SK-N-SH (cell line): ENCODE measurements around the gene P3H3. TPM values are rescaled to one million over a fixed set of nuclear protein-coding genes. Genes with fewer than 3 reads are reported as not detected.
A peak's percentile ranks its signal among the peaks of the same experiment; 100 is the strongest.

Source experiments
- CTCF ChIA-PET: fragments of 300-600, 350-600 bp; formaldehyde crosslinking; extraction: SDS; loops from one replicate; lab custom pipeline; 2021; lab: Yijun Ruan, JAX
- POLR2A ChIA-PET: fragments of 350-600 bp; sonication (Branson Sonifier 250); formaldehyde crosslinking; extraction: SDS; loops from one replicate; lab custom pipeline; 2020; ENCODE audit warnings: antibody characterized with exemption, inconsistent platforms; lab: Yijun Ruan, JAX
- DNase-seq: peaks from one replicate; pipeline ENCODE4 v3.0.0; 2012
- H2AFZ ChIP-seq: fragments of 200-600 bp; sonication (generic); 2 replicates; pipeline ENCODE4 v1.8.1; 2016; ENCODE audit warnings: antibody characterized with exemption, mild to moderate bottlenecking, low read depth
- H3F3A ChIP-seq: fragments of 200-600 bp; sonication (generic); replicated peaks from 2 replicates; pipeline ENCODE3; 2016; ENCODE audit warnings: antibody characterized with exemption, mild to moderate bottlenecking; ENCODE audit not compliant: insufficient read depth
- H3K27ac ChIP-seq, 2 experiments: fragments of 200-500 bp in 1 of 2; fragments of 200-600 bp in 1 of 2; sonication (Bioruptor generic) in 1 of 2; sonication (generic), shearing (Covaris generic) in 1 of 2; 2 replicates each; pipeline versions ENCODE4 v1.5.1 to v1.6.1; 2014 to 2016; ENCODE audit warnings: low read depth in 2 of 2, inconsistent platforms in 1 of 2, low read length in 1 of 2, mild to moderate bottlenecking in 1 of 2, mixed read lengths in 1 of 2
- H3K27me3 ChIP-seq: fragments of 200-600 bp; sonication (generic), shearing (Covaris generic); 2 replicates; pipeline ENCODE4 v1.6.1; 2016; ENCODE audit warnings: mixed run types; ENCODE audit not compliant: insufficient read depth
- H3K36me3 ChIP-seq, 2 experiments: fragments of 200-500 bp in 1 of 2; fragments of 200-600 bp in 1 of 2; sonication (Bioruptor generic) in 1 of 2; sonication (generic) in 1 of 2; replicated peaks in 1 of 2; 2 replicates each; pipeline versions ENCODE3 to v1.5.1; 2014 to 2016; ENCODE audit warnings: low read length in 1 of 2, mild to moderate bottlenecking in 1 of 2; ENCODE audit not compliant: insufficient read depth in 2 of 2, control insufficient read depth in 1 of 2
- H3K4me1 ChIP-seq, 2 experiments: fragments of 200-500 bp in 1 of 2; fragments of 200-600 bp in 1 of 2; sonication (Bioruptor generic) in 1 of 2; sonication (generic), shearing (Covaris generic) in 1 of 2; 2 replicates each; pipeline versions ENCODE4 v1.5.1 to v1.6.1; 2014 to 2016; ENCODE audit warnings: low read depth in 1 of 2, low read length in 1 of 2, mixed run types in 1 of 2; ENCODE audit not compliant: insufficient read depth in 2 of 2, control insufficient read depth in 1 of 2
- H3K4me2 ChIP-seq: fragments of 200-600 bp; sonication (generic), shearing (Covaris generic); 2 replicates; pipeline ENCODE4 v1.6.1; 2017; ENCODE audit warnings: mixed run types
- H3K4me3 ChIP-seq, 2 experiments: fragments of 200-500 bp in 1 of 2; fragments of 200-600 bp in 1 of 2; sonication (Bioruptor generic) in 1 of 2; sonication (generic), shearing (Covaris generic) in 1 of 2; 2 replicates each; pipeline versions ENCODE4 v1.5.1 to v1.8.1; 2014 to 2016; ENCODE audit warnings: low read depth in 2 of 2, inconsistent platforms in 1 of 2, low read length in 1 of 2, mild to moderate bottlenecking in 1 of 2, mixed read lengths in 1 of 2, moderate library complexity in 1 of 2
- H3K79me2 ChIP-seq: fragments of 200-600 bp; sonication (generic); 2 replicates; pipeline ENCODE4 v1.8.1; 2017; ENCODE audit warnings: mild to moderate bottlenecking; ENCODE audit not compliant: insufficient read depth
- H3K9ac ChIP-seq: fragments of 200-600 bp; sonication (generic); 2 replicates; pipeline ENCODE4 v1.6.1; 2017; ENCODE audit warnings: mixed run types
- H3K9me2 ChIP-seq: fragments of 200-600 bp; sonication (generic); 2 replicates; pipeline ENCODE4 v1.6.1; 2017; ENCODE audit warnings: mixed run types
- H3K9me3 ChIP-seq: fragments of 200-600 bp; sonication (generic); 2 replicates; pipeline ENCODE4 v1.6.1; 2017; ENCODE audit warnings: mixed run types, mild to moderate bottlenecking, moderate library complexity
- H4K20me1 ChIP-seq: fragments of 200-600 bp; sonication (generic); 2 replicates; pipeline ENCODE4 v1.6.1; 2017; ENCODE audit warnings: mild to moderate bottlenecking, mixed run types; ENCODE audit not compliant: insufficient read depth
- CHD2 ChIP-seq: fragments of 150-350 bp; IDR thresholded peaks from 2 replicates; pipeline ENCODE4 v1.6.1; 2018; ENCODE audit warnings: low read length; ENCODE audit not compliant: partially characterized antibody
- CTCF ChIP-seq: fragments of 200-600 bp; sonication (generic); IDR thresholded peaks from 2 replicates; pipeline ENCODE4 v1.6.1; 2017; ENCODE audit warnings: antibody characterized with exemption, mild to moderate bottlenecking, moderate library complexity
- FOXJ3 ChIP-seq: sonication (generic); formaldehyde crosslinking; IDR thresholded peaks from 2 replicates; pipeline ENCODE4 v1.5.1; 2020; ENCODE audit warnings: mild to moderate bottlenecking, missing genetic modification reagents
- GATA2 ChIP-seq: sonication (generic); formaldehyde crosslinking; IDR thresholded peaks from 2 replicates; pipeline ENCODE4 v1.5.0; 2020; ENCODE audit warnings: mild to moderate bottlenecking, missing genetic modification reagents
- MAX ChIP-seq: IDR thresholded peaks from 2 replicates; pipeline ENCODE4 v1.4.0; 2012; ENCODE audit warnings: low read depth
- MXI1 ChIP-seq: IDR thresholded peaks from 2 replicates; pipeline ENCODE4 v1.6.1; 2012; ENCODE audit warnings: mild to moderate bottlenecking, low read depth, low read length, improper control_type of control experiment
- RAD21 ChIP-seq: IDR thresholded peaks from 2 replicates; pipeline ENCODE4 v1.6.1; 2012; ENCODE audit warnings: mild to moderate bottlenecking, low read length
- RFX5 ChIP-seq: IDR thresholded peaks from 2 replicates; pipeline ENCODE4 v1.6.1; 2012; ENCODE audit warnings: mild to moderate bottlenecking, improper control_type of control experiment, low read length
- SIN3A ChIP-seq: IDR thresholded peaks from 2 replicates; pipeline ENCODE4 v1.6.1; 2012; ENCODE audit warnings: low read depth, mild to moderate bottlenecking, low read length, moderate library complexity, borderline replicate concordance
- TCF12 ChIP-seq: IDR thresholded peaks from 2 replicates; pipeline ENCODE4 v1.4.0; 2012
- TEAD4 ChIP-seq: IDR thresholded peaks from 2 replicates; pipeline ENCODE4 v1.4.0; 2012; ENCODE audit warnings: mild to moderate bottlenecking, borderline replicate concordance; ENCODE audit not compliant: insufficient read depth
- USF1 ChIP-seq: IDR thresholded peaks from 2 replicates; pipeline ENCODE4 v1.4.0; 2012; ENCODE audit warnings: low read depth, borderline replicate concordance
- ZBTB33 ChIP-seq: IDR thresholded peaks from 2 replicates; pipeline ENCODE4 v1.4.0; 2012; ENCODE audit warnings: low read depth, borderline replicate concordance
- WGBS: methylation state at CpG from one replicate; pipeline ENCODE4 v1.1.6; 2017; ENCODE audit warnings: low lambda C conversion rate; 5-methylcytosine and 5-hydroxymethylcytosine counted together
- polyA plus RNA-seq, 3 experiments: library from polyadenylated mRNA; depleted of rRNA; stranded (reverse); fragments of >200 nt; gene quantifications; 2 replicates each; pipeline ENCODE4 v1.2.3, GENCODE V29; 2012

Gene P3H3
- polyA plus RNA-seq, 1 of the 3 experiments (the other 2 are of a cell fraction), result 74.6 TPM

GRCh38 chr12:6828781-6829535 lies 751 bp downstream of the P3H3 start (continued):
- no peak for TF ChIP-seq ZBTB33
- no peak for TF ChIP-seq TCF12
- TF ChIP-seq FOXJ3 (CRISPR knock-in tag), result no peak
- TF ChIP-seq CHD2, result no peak
- no peak for TF ChIP-seq GATA2 (CRISPR knock-in tag)
- TF ChIP-seq TEAD4, result no peak
- TF ChIP-seq MAX, result peak; percentile 44
- no peak for TF ChIP-seq RFX5
- TF ChIP-seq CTCF, result no peak
- TF ChIP-seq RAD21, result no peak

- TF ChIP-seq MXI1 (0 out of 2 replicates have a peak, but pooled peaks have one; percentile 0), USF1 (no peak), CTCF (peak; percentile 43), RAD21 (no peak), SIN3A (no peak)
- Histone ChIP-seq H3K36me3 (peaks cover 20 to 38% of the 10 kb centered on the region in 2 experiments), H4K20me1 (0 out of 2 replicates have a peak, but pooled peaks cover 6% of the 10 kb centered on the region), H3K27ac (peak overlapping the region; percentile 66 to 93), H3K9ac (peak overlapping the region; percentile 95), H3K79me2 (peaks cover 31% of the 10 kb centered on the region), H3K27me3 (no peaks in the 10 kb centered on the region), H3F3A (peaks cover 8% of the 10 kb centered on the region), H3K9me2 (no peaks in the 10 kb centered on the region), H2AFZ (0 out of 2 replicates have a peak overlapping the region, but pooled peaks have one; percentile 33), H3K4me3 (peak overlapping the region; percentile 73 to 79), H3K4me1 (peaks cover 13 to 32% of the 10 kb centered on the region in 2 experiments; a peak in 3 of 4 replicates), H3K4me2 (peak overlapping the region; percentile 94), H3K9me3 (no peaks in the 10 kb centered on the region)
- CTCF ChIA-PET, result interaction anchor here (0.6 to 14.1 kb wide), 12 partner anchors 13 to 106 kb away, joined by 3 to 246 read pairs (median 5); partner anchors contain the start of genes CDCA3, COPS7A, GNB3 and MLF2
- DNase-seq, result peak; percentile 76
- WGBS, result 54% methylated on average over 15 of the region's 19 CpGs
- POLR2A ChIA-PET, result interaction anchor here (1.0 to 7.0 kb wide), 7 partner anchors 9 to 140 kb away, joined by 3 to 46 read pairs (median 6); partner anchors contain the start of genes CDCA3, COPS7A, GNB3 and MLF2
These were observed 1.5 kb downstream of the P3H3 start for GRCh38 chr12:6829536-6830220.
